GM12878 (cell line): ENCODE results near the gene P2RX7. TPM values are rescaled to one million over a fixed set of nuclear protein-coding genes. Genes with fewer than 3 reads are reported as not detected.

ENCODE experiments used
- BACH1 ChIP-seq: fragments of 450-650 bp; IDR thresholded peaks from 2 replicates; pipeline ENCODE4 v1.6.1; 2017; ENCODE audit warnings: mild to moderate bottlenecking, borderline replicate concordance
- BRCA1 ChIP-seq: IDR thresholded peaks from 2 replicates; pipeline ENCODE4 v1.6.1; 2011; ENCODE audit warnings: low read depth, low read length, improper control_type of control experiment
- CBX5 ChIP-seq: sonication (generic); IDR thresholded peaks from 2 replicates; pipeline ENCODE4 v1.6.1; 2016; ENCODE audit warnings: low read depth, moderate library complexity, mild to moderate bottlenecking, inconsistent platforms
- CHD1 ChIP-seq: IDR thresholded peaks from 2 replicates; pipeline ENCODE4 v1.6.1; 2012; ENCODE audit warnings: low read depth, low read length, improper control_type of control experiment
- EED ChIP-seq: sonication (generic); IDR thresholded peaks from 2 replicates; pipeline ENCODE4 v1.6.1; 2016; ENCODE audit warnings: antibody characterized with exemption, low read depth
- FOS ChIP-seq: IDR thresholded peaks from 3 replicates; pipeline ENCODE4 v1.6.1; 2011; ENCODE audit warnings: borderline replicate concordance; ENCODE audit not compliant: insufficient read length; ENCODE audit errors: extremely low read depth
- KDM1A ChIP-seq: fragments of 200-600 bp; sonication (generic); IDR thresholded peaks from 2 replicates; pipeline ENCODE4 v1.6.1; 2016; ENCODE audit warnings: borderline replicate concordance
- LARP7 ChIP-seq: fragments of 450-650 bp; IDR thresholded peaks from 2 replicates; pipeline ENCODE4 v1.6.1; 2017; ENCODE audit warnings: mild to moderate bottlenecking
- MEF2B ChIP-seq: fragments of 450-650 bp; IDR thresholded peaks from 2 replicates; pipeline ENCODE4 v1.6.1; 2018; ENCODE audit warnings: mild to moderate bottlenecking, moderate library complexity; ENCODE audit not compliant: partially characterized antibody, poor library complexity, severe bottlenecking
- NFIC ChIP-seq: IDR thresholded peaks from 2 replicates; pipeline ENCODE4 v1.6.1; 2012; ENCODE audit warnings: low read depth, mild to moderate bottlenecking, inconsistent platforms, low read length, moderate library complexity
- NFYA ChIP-seq: IDR thresholded peaks from 2 replicates; pipeline ENCODE4 v1.6.1; 2011; ENCODE audit warnings: low read depth, mild to moderate bottlenecking, low read length, improper control_type of control experiment, borderline replicate concordance
- NR2F1 ChIP-seq: fragments of 450-650 bp; conservative IDR thresholded peaks from 2 replicates; pipeline ENCODE4 v1.6.1; 2017; ENCODE audit warnings: mild to moderate bottlenecking
- NRF1 ChIP-seq: conservative IDR thresholded peaks from 2 replicates; pipeline ENCODE4 v1.6.1; 2011; ENCODE audit warnings: mild to moderate bottlenecking, low read depth, low read length, improper control_type of control experiment
- RAD51 ChIP-seq: fragments of 450-650 bp; IDR thresholded peaks from 2 replicates; pipeline ENCODE4 v1.6.1; 2016; ENCODE audit warnings: moderate library complexity, mild to moderate bottlenecking, inconsistent platforms
- RBBP5 ChIP-seq: fragments of 200-600 bp; sonication (generic); conservative IDR thresholded peaks from 2 replicates; pipeline ENCODE4 v1.6.1; 2016
- SIN3A ChIP-seq: IDR thresholded peaks from 2 replicates; pipeline ENCODE4 v1.6.1; 2012; ENCODE audit warnings: low read depth, low read length, improper control_type of control experiment
- SMAD5 ChIP-seq: IDR thresholded peaks from 2 replicates; pipeline ENCODE4 v1.6.1; 2016; ENCODE audit warnings: antibody characterized with exemption, low read depth
- SRF ChIP-seq, 2 experiments: IDR thresholded peaks; 2 replicates each; pipeline ENCODE4 v1.6.1; 2011; ENCODE audit warnings: low read depth in 2 of 2, low read length in 2 of 2, mild to moderate bottlenecking in 1 of 2, moderate library complexity in 1 of 2
- STAT1 ChIP-seq: fragments of 450-650 bp; conservative IDR thresholded peaks from 2 replicates; pipeline ENCODE4 v1.6.1; 2014; ENCODE audit warnings: antibody characterized with exemption, mild to moderate bottlenecking
- ZNF24 ChIP-seq: fragments of 450-650 bp; IDR thresholded peaks from 2 replicates; pipeline ENCODE4 v1.6.1; 2017; ENCODE audit warnings: antibody characterized with exemption, mild to moderate bottlenecking
- ZNF384 ChIP-seq: IDR thresholded peaks from 2 replicates; pipeline ENCODE4 v1.6.1; 2012; ENCODE audit warnings: low read depth, mild to moderate bottlenecking, low read length, improper control_type of control experiment, borderline replicate concordance
- polyA plus RNA-seq, 11 experiments: library from polyadenylated mRNA; depleted of rRNA in 4 of 11; unstranded in 6 of 11; stranded (reverse) in 5 of 11; fragments of >200 nt; fragmentation: Nextera tagmentation in 4 of 11; fragmentation: Illumina TruSeq in 1 of 11; extraction: Ambion mirVana in 4 of 11; extraction: Trizol in 1 of 11; gene quantifications; 1 replicate in 1 of 11; 2 replicates in 10 of 11; pipeline versions ENCODE4 v1.2.1 to v1.2.3, GENCODE V29; 2011 to 2016; ENCODE audit warnings: inconsistent platforms in 2 of 11, missing spikeins in 2 of 11, low read depth in 1 of 11
- total RNA-seq, 4 experiments: library from RNA; depleted of rRNA in 3 of 4; stranded (reverse); fragments of >200 nt in 3 of 4; fragmentation: Illumina TruSeq in 1 of 4; extraction: Trizol in 1 of 4; gene quantifications; 2 replicates each; pipeline versions ENCODE4 v1.2.1 to v1.2.3, GENCODE V29; 2013 to 2021
- TF ChIP-seq, protein P1 (sequence below): fragments of 450-650 bp; IDR thresholded peaks from 2 replicates; pipeline ENCODE4 v1.6.1; 2017; ENCODE audit warnings: borderline replicate concordance
- TF ChIP-seq, protein P2 (sequence below): fragments of 450-650 bp; formaldehyde crosslinking; IDR thresholded peaks from 2 replicates; pipeline ENCODE4 v1.4.0; 2022; ENCODE audit warnings: mild to moderate bottlenecking, moderate library complexity
- TF ChIP-seq, protein P3 (sequence below): IDR thresholded peaks from 2 replicates; pipeline ENCODE4 v1.6.1; 2012; ENCODE audit warnings: mild to moderate bottlenecking, low read depth, low read length
- TF ChIP-seq, protein P4 (sequence below): IDR thresholded peaks from 2 replicates; pipeline ENCODE4 v1.6.1; 2011; ENCODE audit warnings: low read depth, mild to moderate bottlenecking, low read length, moderate library complexity, borderline replicate concordance; ENCODE audit errors: extremely low read depth

The P2RX7 gene
- total and polyA plus RNA-seq, 10 of the 15 experiments (the other 5 are each of a cell fraction or from before 2014, with no cell fraction given): 0.74 to 2.6 (median 1.5) TPM

DNA sequence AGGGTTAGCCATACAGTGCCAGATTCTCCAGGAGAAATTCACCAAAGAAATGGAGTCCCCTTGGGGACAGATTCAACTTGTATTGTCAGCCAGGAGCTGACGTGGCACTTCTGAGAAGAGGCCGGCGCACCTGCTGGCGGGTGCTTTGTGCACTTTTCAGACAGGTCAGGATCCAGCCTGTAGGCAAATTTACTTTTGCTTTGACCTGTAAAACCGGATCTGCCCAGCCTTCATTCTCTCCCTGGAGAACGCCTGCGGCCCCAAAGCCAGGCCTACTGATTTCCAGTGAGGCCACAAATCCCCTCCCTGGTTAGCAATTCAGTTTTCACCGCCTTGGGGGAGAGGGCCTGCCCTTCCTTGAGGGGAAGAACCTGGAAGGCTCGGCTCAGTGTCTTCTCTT, 94.6 kb downstream of the P2RX7 start (continued):
- TF ChIP-seq MEF2B (peak; percentile 43), NFYA (no peak), ZNF24 (no peak), RAD51 (no peak), KDM1A (no peak), SIN3A (no peak), EED (peak; percentile 16; the same call in 1 of the 2 replicates), NRF1 (no peak), BACH1 (no peak), SMAD5 (no peak), FOS (no peak), NR2F1 (no peak), SRF (IDR thresholded peaks at IDR 0.05; ENCODE audit: low read depth in 2 of 2, low read length in 2 of 2) (no peak), CHD1 (no peak), LARP7 (no peak), ZNF384 (no peak), BRCA1 (no peak), RBBP5 (no peak), CBX5 (no peak), NFIC (no peak), STAT1 (no peak)
- TF ChIP-seq, protein P1, sequence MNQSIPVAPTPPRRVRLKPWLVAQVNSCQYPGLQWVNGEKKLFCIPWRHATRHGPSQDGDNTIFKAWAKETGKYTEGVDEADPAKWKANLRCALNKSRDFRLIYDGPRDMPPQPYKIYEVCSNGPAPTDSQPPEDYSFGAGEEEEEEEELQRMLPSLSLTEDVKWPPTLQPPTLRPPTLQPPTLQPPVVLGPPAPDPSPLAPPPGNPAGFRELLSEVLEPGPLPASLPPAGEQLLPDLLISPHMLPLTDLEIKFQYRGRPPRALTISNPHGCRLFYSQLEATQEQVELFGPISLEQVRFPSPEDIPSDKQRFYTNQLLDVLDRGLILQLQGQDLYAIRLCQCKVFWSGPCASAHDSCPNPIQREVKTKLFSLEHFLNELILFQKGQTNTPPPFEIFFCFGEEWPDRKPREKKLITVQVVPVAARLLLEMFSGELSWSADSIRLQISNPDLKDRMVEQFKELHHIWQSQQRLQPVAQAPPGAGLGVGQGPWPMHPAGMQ: no peak
- TF ChIP-seq, protein P2, sequence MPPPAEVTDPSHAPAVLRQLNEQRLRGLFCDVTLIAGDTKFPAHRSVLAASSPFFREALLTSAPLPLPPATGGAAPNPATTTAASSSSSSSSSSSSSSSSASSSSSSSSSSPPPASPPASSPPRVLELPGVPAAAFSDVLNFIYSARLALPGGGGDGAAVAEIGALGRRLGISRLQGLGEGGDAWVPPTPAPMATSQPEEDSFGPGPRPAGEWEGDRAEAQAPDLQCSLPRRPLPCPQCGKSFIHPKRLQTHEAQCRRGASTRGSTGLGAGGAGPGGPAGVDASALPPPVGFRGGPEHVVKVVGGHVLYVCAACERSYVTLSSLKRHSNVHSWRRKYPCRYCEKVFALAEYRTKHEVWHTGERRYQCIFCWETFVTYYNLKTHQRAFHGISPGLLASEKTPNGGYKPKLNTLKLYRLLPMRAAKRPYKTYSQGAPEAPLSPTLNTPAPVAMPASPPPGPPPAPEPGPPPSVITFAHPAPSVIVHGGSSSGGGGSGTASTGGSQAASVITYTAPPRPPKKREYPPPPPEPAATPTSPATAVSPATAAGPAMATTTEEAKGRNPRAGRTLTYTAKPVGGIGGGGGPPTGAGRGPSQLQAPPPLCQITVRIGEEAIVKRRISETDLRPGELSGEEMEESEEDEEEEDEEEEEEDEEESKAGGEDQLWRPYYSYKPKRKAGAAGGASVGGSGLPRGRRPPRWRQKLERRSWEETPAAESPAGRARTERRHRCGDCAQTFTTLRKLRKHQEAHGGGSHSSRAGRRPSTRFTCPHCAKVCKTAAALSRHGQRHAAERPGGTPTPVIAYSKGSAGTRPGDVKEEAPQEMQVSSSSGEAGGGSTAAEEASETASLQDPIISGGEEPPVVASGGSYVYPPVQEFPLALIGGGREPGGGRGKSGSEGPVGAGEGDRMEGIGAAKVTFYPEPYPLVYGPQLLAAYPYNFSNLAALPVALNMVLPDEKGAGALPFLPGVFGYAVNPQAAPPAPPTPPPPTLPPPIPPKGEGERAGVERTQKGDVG (CRISPR knock-in tag): no peak
- TF ChIP-seq, protein P3, sequence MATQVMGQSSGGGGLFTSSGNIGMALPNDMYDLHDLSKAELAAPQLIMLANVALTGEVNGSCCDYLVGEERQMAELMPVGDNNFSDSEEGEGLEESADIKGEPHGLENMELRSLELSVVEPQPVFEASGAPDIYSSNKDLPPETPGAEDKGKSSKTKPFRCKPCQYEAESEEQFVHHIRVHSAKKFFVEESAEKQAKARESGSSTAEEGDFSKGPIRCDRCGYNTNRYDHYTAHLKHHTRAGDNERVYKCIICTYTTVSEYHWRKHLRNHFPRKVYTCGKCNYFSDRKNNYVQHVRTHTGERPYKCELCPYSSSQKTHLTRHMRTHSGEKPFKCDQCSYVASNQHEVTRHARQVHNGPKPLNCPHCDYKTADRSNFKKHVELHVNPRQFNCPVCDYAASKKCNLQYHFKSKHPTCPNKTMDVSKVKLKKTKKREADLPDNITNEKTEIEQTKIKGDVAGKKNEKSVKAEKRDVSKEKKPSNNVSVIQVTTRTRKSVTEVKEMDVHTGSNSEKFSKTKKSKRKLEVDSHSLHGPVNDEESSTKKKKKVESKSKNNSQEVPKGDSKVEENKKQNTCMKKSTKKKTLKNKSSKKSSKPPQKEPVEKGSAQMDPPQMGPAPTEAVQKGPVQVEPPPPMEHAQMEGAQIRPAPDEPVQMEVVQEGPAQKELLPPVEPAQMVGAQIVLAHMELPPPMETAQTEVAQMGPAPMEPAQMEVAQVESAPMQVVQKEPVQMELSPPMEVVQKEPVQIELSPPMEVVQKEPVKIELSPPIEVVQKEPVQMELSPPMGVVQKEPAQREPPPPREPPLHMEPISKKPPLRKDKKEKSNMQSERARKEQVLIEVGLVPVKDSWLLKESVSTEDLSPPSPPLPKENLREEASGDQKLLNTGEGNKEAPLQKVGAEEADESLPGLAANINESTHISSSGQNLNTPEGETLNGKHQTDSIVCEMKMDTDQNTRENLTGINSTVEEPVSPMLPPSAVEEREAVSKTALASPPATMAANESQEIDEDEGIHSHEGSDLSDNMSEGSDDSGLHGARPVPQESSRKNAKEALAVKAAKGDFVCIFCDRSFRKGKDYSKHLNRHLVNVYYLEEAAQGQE: no peak
- TF ChIP-seq, protein P4, sequence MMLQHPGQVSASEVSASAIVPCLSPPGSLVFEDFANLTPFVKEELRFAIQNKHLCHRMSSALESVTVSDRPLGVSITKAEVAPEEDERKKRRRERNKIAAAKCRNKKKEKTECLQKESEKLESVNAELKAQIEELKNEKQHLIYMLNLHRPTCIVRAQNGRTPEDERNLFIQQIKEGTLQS: no peak
